ENCODE data around the gene ZDHHC11.

Gene ZDHHC11

GRCh38 chr5:856531-857425 is 6.0 kb upstream of the ZDHHC11 start:
- Histone ChIP-seq H4K20me1 (ENCODE audit: insufficient read depth, low read length) (no peaks in the 10 kb centered on the region), H3K27ac (ENCODE audit: low read length) (no peak overlapping the region), H3K79me2 (ENCODE audit: low read length) (no peaks in the 10 kb centered on the region), H3K4me2 (ENCODE audit: low read length) (no peak overlapping the region), H3K27me3 (ENCODE audit: low read depth, low read length) (no peaks in the 10 kb centered on the region), H3K4me3 (ENCODE audit: low read length) (no peak overlapping the region), H3K9ac (ENCODE audit: low read length) (no peak overlapping the region), H2AFZ (ENCODE audit: low read depth, low read length) (no peak overlapping the region), H3K36me3 (replicated peaks; ENCODE audit: low read depth, low read length) (no peaks in the 10 kb centered on the region), H3K4me1 (ENCODE audit: low read length) (no peaks in the 10 kb centered on the region), H3K9me3 (ENCODE audit: insufficient read depth, low read length) (no peaks in the 10 kb centered on the region)
- no peak for TF ChIP-seq EZH2phosphoT487 (IDR thresholded peaks at IDR 0.05; ENCODE audit: low read depth)
- no peak for TF ChIP-seq CTCF (IDR thresholded peaks at IDR 0.05; ENCODE audit: low read depth, low read length)

GRCh38 chr5:855771-856530 is 5.2 kb upstream of the ZDHHC11 start:
- TF ChIP-seq EZH2phosphoT487 (IDR thresholded peaks at IDR 0.05; ENCODE audit: low read depth) (no peak), CTCF (IDR thresholded peaks at IDR 0.05; ENCODE audit: low read depth, low read length) (no peak)
- Histone ChIP-seq H3K27me3 (ENCODE audit: low read depth, low read length) (no peaks in the 10 kb centered on the region), H3K27ac (ENCODE audit: low read length) (no peak overlapping the region), H3K4me3 (ENCODE audit: low read length) (no peak overlapping the region), H3K79me2 (ENCODE audit: low read length) (no peaks in the 10 kb centered on the region), H2AFZ (ENCODE audit: low read depth, low read length) (no peak overlapping the region), H3K9ac (ENCODE audit: low read length) (no peak overlapping the region), H3K4me1 (ENCODE audit: low read length) (no peaks in the 10 kb centered on the region), H4K20me1 (ENCODE audit: insufficient read depth, low read length) (no peaks in the 10 kb centered on the region), H3K9me3 (ENCODE audit: insufficient read depth, low read length) (no peaks in the 10 kb centered on the region), H3K36me3 (replicated peaks; ENCODE audit: low read depth, low read length) (no peaks in the 10 kb centered on the region), H3K4me2 (ENCODE audit: low read length) (no peak overlapping the region)

GRCh38 chr5:854966-855743 is 4.4 kb upstream of the ZDHHC11 start:
- Histone ChIP-seq H3K9me3 (ENCODE audit: insufficient read depth, low read length) (no peaks in the 10 kb centered on the region), H4K20me1 (ENCODE audit: insufficient read depth, low read length) (no peaks in the 10 kb centered on the region), H3K27me3 (ENCODE audit: low read depth, low read length) (no peaks in the 10 kb centered on the region), H2AFZ (ENCODE audit: low read depth, low read length) (no peak overlapping the region), H3K27ac (ENCODE audit: low read length) (no peak overlapping the region), H3K4me2 (ENCODE audit: low read length) (no peak overlapping the region), H3K4me1 (ENCODE audit: low read length) (no peaks in the 10 kb centered on the region), H3K9ac (ENCODE audit: low read length) (no peak overlapping the region), H3K4me3 (ENCODE audit: low read length) (no peak overlapping the region), H3K79me2 (ENCODE audit: low read length) (no peaks in the 10 kb centered on the region), H3K36me3 (replicated peaks; ENCODE audit: low read depth, low read length) (no peaks in the 10 kb centered on the region)
- TF ChIP-seq EZH2phosphoT487 (IDR thresholded peaks at IDR 0.05; ENCODE audit: low read depth) (no peak), CTCF (IDR thresholded peaks at IDR 0.05; ENCODE audit: low read depth, low read length) (no peak)

Data from OCI-LY3 (cell line).